ENCODE data around the gene MEIS2. TPM values are rescaled to one million over a fixed set of nuclear protein-coding genes. Genes with fewer than 3 reads are reported as not detected.

The MEIS2 gene
- total RNA-seq = not detected

DNA sequence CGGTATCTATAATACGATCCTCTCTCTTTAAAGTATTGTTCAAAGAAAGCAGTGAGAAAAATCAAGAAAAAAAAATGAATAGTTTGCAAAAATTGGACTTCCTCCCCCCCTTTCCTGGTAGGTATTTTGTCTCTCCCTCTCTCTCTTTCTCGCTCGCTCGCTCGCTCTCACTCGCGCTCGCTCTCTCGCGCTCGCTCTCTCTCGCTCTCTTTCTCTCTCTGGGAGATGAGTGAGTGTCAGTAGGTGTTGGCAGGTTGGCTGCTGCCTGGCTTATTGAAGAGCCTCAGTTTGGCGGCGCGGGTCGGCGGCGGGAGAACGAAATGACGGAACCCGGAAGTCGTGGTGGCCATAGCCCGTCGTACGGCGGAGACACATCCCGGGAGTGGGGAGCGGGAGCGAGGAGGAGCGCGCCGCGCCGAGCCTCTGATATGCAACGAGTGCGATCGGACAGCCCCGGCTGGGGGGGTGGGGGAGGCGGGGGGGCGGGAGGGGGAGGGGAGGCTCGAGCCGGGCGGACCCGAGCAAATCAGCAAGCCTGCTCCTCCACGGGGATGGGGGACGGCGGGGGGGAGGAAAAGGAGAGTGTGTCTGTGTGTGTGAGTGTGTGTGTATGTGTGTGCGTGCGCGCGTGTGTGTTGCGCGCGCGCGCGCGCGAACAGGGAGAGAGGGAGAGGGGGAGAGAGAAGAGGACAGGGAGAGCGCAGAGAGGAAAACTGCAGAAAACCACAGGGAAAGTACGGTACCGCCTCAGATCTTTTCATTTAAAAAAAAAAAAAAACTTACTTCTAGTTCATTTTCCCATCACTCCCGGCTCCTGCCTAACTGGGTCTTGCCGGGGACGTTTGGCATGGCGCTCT lies at the start of gene MEIS2:
Gene MEIS2 (minus strand): TSS at position 441 of the 857 bp plus-strand sequence. CDS start 1,083 bp downstream, outside the sequence.
- DNase-seq = no peak

DNA sequence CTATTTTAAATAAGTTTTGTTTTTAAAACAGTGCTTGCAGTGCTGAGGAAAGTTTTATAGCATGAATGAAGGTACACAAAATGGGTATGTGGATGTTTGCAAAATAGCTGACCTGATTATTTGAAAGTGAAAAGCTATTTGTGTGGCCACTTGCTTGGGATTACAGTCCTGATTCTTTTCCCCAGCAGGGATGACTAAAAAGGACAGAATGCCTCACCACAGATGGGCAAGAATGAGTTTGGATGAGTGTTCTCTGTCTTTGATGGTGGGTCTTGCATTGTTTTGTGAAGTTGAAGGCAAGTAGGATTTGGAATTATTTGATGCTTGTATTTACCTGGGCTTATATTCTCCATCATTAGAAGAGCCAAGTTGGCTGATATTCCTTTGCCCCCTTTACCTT lies 48.8 kb upstream of the MEIS2 start:
- no peak for DNase-seq

DNA sequence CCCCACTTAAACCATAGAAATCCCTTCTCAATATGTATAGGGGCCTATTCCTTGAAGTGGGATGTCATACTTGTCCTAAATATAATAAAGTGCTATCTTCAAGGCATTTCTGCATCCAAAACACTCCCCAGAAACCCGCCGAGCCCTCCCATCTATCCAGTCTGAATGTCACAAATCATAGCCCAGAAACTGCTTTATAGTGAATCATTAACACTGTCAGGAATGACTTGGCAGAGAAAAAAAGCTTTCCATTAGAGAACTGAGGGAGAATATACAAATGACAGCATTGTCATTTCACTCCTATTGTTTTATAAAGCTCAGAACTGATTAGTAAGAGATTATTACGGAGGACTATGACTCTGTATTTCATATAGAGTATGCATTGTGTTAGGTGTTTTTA lies 48.4 kb upstream of the MEIS2 start:
- no peak for DNase-seq

DNA sequence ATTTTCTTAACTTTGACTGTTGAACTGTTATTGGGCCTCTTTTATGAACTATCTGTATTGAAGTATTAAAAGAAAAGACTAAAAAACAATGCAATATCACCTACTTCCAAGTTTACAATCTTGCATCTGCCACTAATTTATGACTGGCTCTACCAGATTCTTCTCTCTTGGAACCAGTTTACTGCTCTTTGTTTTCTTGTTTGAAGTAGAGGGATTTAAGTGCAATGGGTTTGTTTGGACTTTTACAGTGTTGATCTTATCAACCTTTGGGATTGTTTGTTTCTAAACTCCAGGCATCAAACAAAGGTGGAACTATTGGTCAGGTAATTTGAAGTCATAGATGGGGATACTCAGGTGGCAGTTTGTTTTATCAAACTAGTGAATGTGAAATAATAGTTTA lies 43.0 kb upstream of the MEIS2 start:
- no peak for DNase-seq

DNA sequence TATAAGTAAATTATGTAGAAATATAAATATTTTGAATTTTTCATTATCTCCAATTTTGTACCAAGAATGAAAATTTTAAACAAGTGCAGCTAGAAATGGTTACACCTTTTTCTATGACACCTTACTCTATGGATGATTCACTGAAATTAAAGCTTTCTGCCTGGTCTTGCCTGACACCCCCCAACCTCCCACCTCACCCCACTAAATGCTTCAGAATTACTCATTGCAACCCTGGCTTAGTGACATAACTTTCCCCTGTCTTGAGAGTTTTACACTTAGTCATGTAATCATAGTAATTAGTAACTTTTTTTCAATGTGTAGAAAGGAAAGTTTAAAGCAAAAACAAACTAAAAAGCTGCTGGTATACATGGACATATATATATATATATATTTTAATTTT lies 42.0 kb upstream of the MEIS2 start:
- no peak for DNase-seq

DNA sequence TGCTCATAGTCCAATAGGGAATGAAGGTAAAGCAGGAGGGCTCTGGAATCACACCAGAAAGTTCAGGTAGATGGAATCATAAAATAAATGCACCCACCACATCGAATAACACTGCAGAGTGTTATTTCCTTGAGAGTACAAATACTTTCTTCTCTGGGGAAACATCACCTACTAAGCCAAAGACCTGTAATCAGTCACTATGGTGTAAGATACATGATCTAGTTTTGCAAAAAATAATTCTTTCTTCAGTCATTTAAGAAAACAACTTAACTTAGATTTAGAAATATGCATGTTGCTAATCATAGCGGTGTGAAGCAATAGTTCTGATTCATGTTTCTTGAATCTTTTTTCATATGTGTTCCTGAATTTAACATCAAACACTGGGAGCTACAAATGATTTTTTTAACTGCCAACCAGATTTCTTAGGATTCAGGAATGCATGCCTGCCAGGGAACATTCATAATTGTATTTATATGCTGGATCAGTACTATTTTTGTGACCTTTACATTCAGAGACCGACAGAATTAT lies 40.2 kb upstream of the MEIS2 start:
- no peak for DNase-seq

DNA sequence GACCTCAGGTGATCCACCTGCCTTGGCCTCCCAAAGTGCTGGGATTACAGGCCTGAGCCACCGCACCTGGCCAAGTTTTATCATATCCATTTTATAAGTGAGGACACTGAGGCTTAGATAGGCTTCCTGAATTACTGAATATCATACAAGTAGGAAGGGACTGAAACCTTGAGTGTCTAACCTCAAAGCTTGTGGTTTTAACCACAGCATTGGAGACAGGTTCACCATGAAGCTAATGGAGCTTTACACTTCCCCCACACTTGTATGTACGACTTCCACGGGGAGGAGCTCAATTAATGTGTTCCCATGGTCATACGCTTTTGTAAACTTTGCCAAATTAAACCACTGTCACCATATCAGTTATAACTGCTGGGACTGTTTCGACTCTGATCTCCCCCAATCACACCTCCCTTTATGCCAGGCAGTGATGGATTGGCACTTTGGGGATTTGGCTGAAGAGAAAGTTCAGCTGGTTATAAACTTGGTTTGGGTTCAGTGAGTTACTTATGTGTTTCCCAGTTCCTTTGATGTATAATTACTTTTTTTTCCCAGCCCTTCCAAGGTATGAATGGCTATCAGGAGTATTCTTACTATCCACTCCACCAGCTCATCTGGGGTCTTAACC lies 38.4 kb upstream of the MEIS2 start:
- DNase-seq = no peak

DNA sequence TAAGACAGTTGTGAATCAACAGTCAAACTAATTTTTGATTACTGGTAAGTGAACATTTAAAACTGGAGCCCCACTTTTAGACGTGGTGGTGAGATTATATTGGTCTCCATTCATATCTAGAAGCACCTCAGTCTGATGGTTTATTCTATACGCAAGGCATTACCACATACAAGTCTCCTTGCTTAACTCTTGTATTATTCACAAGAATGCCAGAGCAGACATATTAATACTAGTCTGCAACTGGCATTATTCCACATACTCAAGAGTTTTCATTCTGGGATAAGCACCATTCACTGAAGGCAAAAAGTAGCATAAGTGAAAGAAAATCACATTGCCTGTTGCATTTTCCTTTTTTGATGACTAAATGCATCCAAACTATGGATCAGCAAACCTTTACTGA lies 36.9 kb upstream of the MEIS2 start:
- no peak for DNase-seq

DNA sequence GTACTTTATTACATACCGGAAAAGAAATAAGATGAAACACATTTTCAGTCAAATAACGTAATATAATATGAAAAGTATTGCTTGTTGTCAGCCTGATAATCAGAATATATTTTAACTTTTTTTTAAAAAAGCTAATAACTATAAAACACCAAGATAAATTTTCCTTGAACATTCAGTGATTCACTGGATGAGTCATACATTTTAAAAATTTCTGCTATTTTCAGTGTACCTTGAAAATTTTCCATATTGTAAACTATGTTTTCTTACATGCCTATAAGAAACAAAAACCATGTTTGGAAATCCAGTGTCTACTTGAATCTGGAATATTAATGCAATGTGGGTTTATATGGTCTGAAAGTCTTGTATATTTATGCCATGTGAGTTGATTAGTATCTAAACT lies 36.3 kb upstream of the MEIS2 start:
- DNase-seq = no peak

DNA sequence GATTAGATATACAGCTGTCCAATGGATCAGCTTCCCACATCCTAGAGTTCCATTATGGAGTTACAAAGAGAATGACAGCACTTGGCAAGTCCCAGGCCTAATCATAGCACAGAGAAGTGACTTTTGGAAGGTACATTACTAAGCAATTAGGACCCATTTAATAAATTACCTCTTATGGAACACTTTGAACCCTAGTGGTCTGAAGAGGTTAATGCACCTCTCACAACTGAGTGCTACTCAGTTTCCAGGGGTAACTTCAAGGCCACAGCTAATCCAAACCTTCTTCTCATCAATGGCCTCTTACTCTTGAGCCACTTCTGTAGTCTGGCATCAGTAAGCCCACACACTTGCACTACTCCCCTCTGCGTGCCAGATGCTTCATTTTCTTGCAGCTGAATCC lies 34.9 kb upstream of the MEIS2 start:
- no peak for DNase-seq

DNA sequence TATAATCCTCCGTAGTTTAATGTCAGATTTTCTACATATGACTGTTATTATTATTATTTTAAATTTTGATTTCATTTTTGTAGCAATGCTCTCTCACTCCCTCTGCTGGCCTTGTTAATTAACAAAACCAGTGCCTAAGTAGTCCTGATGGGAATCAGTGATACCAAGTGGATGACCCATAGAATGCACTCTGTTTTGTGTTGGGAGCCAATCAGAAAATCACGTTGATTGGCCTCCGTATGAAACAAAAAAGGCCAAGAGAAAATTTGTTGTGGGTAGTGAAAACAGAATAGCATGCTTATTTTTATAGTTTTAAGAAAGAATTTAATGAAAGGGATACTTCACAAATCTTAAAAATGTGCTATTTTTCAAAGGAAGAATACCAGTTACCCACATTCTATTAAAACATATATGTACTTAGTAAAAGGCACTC lies 34.4 kb upstream of the MEIS2 start:
- no peak for DNase-seq

DNA sequence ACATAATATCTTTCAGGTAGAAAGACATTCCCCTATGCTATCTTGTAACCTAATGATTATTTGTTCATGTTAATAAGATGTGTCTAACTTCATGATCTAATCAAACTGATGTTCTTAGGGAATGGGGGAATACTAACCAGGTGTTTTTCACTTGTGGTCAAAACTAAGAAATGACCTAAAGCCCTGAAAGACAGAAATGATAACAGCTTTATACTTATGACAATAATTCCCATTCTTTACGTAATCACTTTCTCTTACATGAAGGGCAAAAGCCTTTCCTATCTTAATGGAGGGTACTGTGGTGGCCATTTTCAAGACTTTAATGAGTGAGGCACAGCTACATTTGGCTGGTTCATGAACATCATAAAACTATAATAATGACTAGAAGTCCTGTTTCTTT lies 33.9 kb upstream of the MEIS2 start:
- DNase-seq = no peak

DNA sequence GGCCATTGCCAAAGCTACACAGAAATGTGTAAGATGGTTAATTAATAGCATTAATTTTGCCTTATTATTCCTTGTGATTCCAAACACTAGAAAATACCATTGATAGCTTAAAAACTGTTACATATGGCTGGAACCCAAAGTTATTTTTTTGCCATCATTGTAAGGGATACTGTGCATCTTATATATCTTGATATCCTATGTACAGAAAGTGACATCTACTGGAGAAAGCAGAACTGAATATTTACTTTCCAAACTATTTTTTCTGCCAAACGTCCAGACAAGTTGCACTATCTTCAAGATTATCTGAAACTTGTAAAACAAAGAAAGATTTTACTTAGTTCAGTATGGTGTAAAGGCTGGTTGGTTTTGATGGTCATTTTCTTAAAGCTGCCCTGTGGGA lies 33.3 kb upstream of the MEIS2 start:
- DNase-seq = no peak

DNA sequence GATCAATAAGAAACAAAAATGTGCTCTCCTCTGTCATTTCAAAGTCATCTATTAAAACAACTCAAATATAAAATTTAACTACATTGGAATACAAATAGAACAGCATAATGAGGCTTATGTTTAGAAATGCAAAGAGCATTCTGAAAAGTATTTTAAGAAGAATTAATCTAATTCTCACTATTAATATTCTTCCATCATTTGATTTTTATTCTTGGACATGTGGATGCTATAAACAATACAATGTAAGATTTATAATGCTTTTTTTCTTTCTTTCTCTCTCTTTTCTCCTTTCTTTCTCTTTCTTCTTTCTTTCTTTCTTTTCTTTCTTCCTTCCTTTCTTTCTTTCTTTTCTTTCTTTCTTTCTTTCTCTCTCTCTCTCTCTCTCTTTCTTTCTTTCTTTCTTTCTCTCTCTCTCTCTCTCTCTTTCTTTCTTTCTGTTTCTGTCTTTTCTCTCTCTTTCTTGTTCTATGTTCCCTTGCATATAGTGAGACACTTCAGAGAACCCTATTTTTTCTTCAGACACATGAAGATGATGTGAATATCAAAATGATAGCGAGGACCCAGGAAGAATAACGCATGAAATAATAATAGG lies 32.6 kb upstream of the MEIS2 start:
- no peak for DNase-seq

DNA sequence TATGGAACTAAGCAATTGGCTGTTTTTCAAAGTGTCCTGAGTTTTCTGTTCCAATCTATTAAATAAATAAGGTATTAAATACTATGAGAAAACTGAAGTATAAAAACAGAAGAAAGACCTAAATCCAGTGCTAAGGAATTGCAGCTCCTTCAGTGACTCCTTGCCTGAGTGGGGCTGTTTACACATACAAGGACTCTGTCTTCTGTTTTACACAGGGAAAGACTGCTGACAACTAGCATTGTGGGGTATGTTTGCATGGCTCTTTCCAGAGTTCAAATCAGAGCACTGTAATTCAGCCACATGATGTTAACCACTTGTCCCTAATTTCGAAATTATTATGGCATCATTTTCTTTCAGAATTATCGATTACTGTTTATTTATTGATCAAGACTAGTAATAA lies 31.3 kb upstream of the MEIS2 start:
- DNase-seq = no peak

DNA sequence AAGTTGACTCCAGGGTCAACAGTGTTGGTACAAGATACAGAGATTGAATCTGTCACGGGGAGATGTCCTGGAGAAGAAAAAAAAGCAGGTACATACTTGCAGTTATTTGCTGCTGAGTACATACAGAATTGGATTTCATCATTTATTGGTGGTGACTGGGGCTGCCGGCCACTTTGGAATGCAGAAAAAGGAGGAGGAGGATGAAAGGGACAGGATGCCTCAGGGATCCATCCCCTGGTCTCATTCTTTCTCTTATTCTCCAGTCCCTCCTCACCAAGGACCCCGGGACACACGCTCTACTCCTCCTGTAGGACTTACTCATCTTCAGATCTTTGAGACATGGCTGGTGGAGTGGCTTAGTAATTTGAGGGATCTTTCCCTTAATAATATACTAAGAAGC lies 30.0 kb upstream of the MEIS2 start:
- DNase-seq = no peak

DNA sequence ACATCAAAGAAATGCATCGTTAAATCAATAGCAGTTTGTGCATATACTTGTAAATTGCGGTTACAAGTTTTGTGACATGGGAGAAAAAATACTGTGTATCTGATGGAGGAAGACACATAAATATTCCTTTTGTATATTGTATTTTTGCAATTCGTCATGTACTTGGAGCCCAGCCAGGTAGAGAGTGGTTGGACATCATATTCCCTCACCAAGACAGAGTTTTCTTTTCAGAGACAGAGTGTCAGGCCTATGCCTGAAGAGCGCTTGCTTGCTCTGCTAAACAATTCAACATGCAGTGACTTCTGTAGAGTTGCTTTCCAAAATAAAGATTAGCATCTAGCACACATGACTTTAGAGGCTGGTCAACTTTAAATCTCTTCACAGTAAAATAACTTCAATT lies 24.8 kb upstream of the MEIS2 start:
- no peak for DNase-seq

DNA sequence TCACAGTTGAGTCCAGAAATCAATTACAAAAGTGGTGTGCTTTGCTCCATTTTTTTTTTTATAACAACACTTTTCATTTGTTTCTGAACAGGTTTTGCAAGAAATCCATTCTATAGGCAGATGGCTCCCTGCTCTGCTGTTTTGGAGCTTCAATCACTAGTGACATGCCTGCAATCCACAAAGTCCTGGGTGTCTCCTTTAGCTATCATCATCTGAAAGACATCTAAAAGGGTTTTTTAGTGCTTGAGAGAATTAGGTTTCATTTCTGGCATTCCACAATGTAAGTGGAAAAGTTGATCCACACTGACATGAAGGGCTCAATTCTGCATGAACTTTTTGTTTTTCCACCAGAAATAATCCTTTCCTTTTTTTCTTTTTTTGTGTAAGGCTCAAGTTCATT lies 24.0 kb upstream of the MEIS2 start:
- no peak for DNase-seq

DNA sequence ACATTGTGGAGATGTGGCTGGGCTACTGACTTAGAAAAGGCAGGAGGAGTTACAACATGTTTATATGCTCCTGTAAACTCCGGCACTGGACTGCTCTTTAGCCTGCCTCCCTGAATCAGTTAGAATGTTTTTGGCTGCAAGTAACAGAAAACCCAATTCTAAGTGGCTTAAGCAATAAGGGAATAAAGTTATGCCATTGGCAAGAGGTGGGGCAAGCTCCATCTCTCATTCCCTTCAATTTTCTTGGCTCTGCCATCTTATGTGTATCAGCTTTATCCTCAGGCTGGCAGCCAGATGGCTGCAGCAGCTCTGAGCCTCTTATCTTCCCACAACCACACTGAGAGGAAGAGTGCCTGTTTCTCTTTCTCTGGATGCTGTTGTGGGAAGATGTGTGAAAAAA lies 22.4 kb upstream of the MEIS2 start:
- DNase-seq = no peak

DNA sequence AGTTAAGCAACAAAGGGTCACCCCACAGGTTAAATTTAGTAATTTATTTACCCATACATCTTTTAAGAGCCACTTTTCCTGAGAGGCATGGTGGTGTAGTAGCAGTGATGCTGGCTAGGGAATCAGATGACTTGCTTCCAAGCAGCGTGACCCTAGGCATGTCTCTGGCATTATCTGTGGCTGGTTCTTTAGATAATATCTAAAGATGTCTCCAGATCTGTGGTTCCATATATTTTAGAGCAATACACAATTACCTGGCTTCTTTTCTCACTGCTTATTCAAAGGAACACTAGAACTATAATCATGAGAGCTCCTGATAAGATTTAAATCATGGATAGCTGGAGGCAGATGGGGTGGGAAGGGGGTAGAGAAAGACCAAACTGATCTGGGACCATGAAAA lies 21.1 kb upstream of the MEIS2 start:
- DNase-seq = no peak

DNA sequence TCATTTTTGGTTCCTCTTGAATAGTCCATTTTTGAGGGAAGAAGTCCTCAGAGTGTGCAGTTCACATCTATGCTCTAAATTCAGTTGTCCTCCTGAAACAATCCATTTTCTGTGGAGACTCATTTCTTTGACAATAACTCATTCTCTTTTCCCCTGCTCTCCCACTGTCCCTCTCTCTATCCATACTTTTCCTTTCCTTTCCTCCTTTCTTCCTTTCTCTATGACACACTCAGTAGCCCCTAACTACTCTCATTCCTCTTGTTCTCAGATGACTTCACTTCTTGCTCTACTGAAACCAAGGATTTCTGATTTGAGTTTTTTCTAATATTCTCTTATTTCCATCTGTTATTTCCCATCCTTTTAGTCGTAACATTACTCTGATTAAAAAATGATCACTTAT lies 16.7 kb upstream of the MEIS2 start:
- DNase-seq = no peak

DNA sequence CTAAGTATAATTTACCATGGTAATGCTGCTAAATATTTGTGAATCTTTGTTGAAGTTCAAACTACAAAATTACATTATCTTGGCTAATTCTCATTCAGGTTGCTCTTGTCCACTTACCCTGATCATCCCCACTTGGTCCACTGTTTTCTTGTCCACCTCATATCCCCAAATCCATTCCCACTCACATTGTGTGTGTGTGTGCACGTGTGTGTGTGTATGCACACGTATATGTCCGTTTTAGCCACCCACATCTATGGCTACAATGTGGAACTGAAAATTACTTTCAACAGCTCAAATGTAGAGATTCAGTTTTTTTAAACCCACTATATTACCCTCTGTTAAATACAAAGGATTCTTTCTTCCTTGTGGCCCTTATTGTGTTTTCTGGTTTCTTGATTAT lies 15.2 kb upstream of the MEIS2 start:
- DNase-seq = no peak

DNA sequence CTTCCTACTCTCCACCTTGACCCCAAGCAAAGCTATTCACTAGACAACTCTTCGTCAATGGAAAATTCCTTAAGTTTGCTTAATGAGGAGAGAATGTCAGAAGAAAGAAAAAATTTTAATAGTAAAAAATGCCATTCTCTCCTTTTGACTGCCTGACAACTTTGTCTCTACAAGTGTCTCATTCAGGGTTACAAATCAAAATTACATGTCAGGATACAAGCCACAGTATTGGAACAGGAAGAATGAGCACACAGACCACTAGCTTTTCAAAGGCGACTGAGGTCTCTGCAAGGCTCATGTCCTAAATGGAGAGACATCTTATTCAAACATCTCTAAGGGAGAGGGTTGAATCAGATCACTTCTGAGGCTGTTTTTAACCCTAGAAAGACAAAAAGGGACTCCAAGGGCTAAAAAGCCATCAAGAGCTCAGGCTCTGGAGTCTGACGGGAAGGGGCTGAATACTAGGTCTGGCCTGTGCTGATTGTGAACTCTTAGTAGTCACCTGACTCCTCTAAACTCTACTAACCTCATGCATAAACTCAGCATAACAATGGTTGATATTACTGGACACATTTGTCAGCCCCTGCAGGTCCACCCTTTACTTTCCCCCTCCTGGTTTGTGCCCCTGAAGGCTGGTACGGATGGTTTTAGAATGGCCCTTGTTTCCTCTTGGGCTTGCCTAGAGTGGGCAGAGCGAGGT lies 12.8 kb upstream of the MEIS2 start:
- DNase-seq = no peak

Measured in effector CD4-positive, alpha-beta T cell (primary cell).